ENCODE data around the gene SPIRE2.
"Not testable (repeated sequence)": the region's sequence is repeated elsewhere in the genome, so short reads cannot be mapped to it uniquely, and the experiment has no call there.

DNA sequence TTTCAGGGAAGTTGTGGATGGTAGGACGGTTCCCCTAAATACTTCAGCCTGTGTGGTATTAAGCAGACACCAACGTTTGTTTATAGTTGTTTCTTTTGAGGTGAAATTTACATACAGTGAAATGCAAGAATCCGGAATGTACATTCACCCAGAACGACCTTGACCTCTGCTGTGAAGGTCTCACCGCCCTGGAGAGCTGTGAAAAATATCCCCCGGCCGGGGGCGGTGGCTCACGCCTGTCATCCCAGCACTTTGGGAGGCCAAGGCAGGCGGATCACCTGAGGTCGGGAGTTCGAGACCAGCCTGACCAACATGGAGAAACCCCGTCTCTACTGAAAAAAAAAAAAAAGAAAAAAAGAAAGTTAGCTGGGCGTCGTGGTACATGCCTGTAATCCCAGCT, 8.2 kb downstream of the SPIRE2 start:
- TF ChIP-seq, protein P1, sequence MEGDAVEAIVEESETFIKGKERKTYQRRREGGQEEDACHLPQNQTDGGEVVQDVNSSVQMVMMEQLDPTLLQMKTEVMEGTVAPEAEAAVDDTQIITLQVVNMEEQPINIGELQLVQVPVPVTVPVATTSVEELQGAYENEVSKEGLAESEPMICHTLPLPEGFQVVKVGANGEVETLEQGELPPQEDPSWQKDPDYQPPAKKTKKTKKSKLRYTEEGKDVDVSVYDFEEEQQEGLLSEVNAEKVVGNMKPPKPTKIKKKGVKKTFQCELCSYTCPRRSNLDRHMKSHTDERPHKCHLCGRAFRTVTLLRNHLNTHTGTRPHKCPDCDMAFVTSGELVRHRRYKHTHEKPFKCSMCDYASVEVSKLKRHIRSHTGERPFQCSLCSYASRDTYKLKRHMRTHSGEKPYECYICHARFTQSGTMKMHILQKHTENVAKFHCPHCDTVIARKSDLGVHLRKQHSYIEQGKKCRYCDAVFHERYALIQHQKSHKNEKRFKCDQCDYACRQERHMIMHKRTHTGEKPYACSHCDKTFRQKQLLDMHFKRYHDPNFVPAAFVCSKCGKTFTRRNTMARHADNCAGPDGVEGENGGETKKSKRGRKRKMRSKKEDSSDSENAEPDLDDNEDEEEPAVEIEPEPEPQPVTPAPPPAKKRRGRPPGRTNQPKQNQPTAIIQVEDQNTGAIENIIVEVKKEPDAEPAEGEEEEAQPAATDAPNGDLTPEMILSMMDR (IDR thresholded peaks at IDR 0.05; ENCODE audit: borderline replicate concordance, extremely low read depth, low read length, poor library complexity, severe bottlenecking): not testable (repeated sequence)
- TF ChIP-seq EZH2 (IDR thresholded peaks at IDR 0.05; ENCODE audit: borderline replicate concordance, low read depth, low read length, severe bottlenecking): not testable (repeated sequence)
